Measurements from ENCODE around the gene OR51L1.

DNA sequence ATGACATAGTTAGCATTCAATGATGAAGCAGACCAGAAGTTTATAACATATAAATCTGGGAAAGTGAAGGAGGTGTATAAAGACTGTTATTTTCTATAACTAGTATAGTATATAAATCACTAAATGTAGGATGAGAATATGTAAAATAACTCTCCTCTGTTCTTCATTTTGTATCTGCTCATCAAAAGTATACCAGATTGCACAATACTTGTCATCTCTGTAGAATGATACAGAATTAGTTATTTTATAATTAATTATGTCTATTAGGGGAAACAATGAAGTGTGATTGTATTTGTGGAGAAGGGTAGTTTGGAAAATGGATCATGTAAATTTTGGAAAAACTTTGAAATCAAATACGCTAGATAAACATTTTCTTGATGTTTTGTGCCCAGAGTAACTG, 18.4 kb downstream of the OR51L1 start:
- TF ChIP-seq POLR2A (IDR thresholded peaks at IDR 0.05; ENCODE audit: low read length): no peak
- TF ChIP-seq GATA1 (IDR thresholded peaks at IDR 0.05; ENCODE audit: low read depth, low read length): no peak

Data from erythroblast (primary cell).